Posterior vena cava (tissue), 2 donors: ENCODE results near the gene TPRG1. TPM values are rescaled to one million over a fixed set of nuclear protein-coding genes. Genes with fewer than 3 reads are reported as not detected.

Experiments
- DNase-seq: peaks from one replicate; pipeline ENCODE4 v3.0.0-alpha.2; 2020; ENCODE audit warnings: low spot score
- intact Hi-C, 2 donors: fragments of 100-400 bp; cut with DNase I; formaldehyde crosslinking; loops; one replicate each; pipeline versions ENCODE4 v1.14.1 to v1.14.2; 2022 to 2023
- long read RNA-seq, 2 donors: library from polyadenylated mRNA; unstranded; transcript quantifications; one replicate each; pipeline ENCODE4 v2.0.0, GENCODE V29; 2020 to 2021
- total RNA-seq, 2 donors: library from RNA; stranded (reverse); fragmentation: NEBNext Ultra II Directional; extraction: Animal tissue kit (Norgen Biotek cat#: 25700); gene quantifications; one replicate each; pipeline ENCODE4 v1.2.1, GENCODE V29; 2021
- donor health status: DM: yes; HTN: yes; CAD: no.
- donor health status: DM: yes; HTN: yes; CAD: no.

Gene TPRG1, protein sequence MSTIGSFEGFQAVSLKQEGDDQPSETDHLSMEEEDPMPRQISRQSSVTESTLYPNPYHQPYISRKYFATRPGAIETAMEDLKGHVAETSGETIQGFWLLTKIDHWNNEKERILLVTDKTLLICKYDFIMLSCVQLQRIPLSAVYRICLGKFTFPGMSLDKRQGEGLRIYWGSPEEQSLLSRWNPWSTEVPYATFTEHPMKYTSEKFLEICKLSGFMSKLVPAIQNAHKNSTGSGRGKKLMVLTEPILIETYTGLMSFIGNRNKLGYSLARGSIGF
- 10 to 100 TPM; 14.2 to 15.2 TPM for total RNA-seq
- long read RNA-seq, donor 1, partial matches to known transcripts: 0 of 7 reads
- long read RNA-seq, donor 1, other reads (novel, unspliced or antisense): 7 of 7 reads
- long read RNA-seq, donor 2, partial matches to known transcripts: 0 of 9 reads
- long read RNA-seq, donor 2, other reads (novel, unspliced or antisense): 9 of 9 reads

DNA sequence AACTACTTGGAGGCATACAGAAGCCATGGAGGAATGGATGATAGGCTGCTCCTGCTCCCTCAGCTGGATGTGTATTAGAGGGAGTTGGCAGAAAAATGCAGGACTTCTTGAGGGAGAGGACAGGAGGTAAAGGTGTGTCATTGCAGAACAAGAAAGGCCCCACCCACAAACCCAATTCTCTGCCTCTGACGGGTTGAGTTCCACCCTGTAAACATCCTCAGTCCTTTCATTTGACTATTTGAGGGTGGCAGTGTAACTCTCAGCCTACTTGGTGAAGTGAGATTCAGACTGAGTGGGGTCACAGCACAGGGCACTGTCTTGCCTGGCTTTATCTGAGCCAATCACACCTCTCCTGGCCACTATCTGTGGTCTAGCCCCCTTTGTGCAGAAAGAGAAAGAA is at the start of gene TPRG1:
TPRG1 (plus strand) TSS at position 265 of the 400 bp plus-strand sequence. CDS start 35,414 bp downstream, outside the sequence.
- no peak for DNase-seq
- intact Hi-C loops: no loop called here

DNA sequence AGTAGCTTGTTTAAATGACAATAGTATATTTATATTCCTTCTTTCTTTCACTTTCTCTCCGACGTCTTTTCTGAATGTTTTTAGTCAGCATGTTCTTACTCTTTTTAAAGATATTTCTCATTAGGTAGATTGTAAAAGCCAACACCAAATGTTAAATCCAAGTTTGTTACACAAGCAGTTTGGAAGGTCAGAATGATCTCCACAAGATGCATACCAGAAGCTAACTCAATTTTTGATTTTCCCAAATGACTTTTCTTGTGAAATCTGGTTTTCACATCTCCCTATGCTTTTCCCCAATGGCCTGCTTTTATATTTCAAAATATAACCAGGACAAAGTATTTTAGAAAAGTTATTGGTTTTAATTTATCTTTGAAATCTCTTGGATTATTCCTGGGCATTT is 49.7 kb upstream of the TPRG1 start:
- no peak for DNase-seq
- intact Hi-C loops: no loop called here

DNA sequence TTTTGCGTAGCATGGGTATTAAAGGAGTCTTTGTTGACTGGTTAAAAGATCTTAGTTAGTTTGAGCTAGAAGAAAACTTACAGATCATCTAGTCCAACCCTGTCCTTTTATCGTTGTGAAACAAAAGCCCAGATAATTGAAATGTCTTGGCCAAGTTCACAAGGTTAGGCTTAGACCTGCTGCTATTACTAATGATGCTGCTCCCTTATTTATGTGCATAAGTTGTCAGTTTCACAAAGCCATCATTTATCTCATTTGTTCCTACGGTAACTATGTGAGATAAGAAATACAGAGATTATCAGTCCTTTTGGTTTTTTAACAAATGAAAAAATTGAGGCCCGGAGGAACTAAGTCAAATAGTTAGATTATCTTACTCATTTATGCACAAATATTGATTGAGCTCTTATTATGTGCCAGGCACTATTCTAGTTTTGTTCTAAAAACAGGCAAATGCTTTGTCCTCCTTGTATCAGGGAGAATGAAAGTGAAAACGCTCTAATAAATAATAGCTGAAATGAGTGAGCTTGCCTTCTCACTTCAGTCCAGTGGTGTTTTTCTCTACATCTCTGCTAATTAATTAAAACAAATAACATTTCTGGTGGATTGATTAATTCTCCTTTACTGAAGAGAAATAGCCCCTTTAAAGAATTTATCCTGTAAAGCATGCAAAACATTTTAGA is 49.1 kb upstream of the TPRG1 start:
- intact Hi-C loops: no loop called here
- no peak for DNase-seq

DNA sequence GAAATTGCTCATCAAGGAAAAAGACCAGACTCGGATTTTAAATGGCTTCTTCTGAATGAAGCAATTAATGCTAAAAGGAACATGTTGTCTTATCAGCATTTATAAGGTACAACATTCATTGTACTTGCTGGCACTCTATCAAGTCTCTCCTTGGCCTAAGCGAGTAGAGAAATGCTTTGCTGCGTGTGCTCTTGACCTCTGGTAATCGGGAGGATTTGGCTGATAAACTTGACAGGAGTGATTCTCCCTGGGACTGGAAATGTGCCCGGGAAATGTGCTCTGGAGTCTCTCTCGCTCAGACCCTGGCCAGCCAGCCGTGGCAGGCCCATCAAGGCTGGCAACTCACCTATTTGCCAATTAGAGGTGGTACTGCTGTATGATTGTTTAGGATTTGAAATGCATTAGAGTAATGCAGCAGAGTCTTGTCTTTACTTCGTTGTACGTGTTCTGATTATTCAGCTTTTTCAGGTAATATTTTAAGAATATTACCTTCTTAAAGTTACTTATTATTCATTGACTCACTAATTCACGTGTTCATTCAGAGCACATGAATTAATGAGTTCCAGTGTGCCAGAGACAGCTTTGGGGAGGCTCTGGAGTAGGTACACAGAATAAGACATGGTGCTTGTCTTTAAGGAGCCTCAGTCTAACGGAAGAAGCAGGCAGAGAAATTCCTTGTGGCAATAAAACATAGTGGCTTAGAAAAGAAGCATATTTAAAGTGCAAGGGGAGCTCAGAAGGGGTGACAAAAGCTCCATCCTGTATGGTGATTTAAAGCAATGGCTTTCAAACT is 48.0 kb upstream of the TPRG1 start:
- intact Hi-C loops: no loop called here
- no peak for DNase-seq

DNA sequence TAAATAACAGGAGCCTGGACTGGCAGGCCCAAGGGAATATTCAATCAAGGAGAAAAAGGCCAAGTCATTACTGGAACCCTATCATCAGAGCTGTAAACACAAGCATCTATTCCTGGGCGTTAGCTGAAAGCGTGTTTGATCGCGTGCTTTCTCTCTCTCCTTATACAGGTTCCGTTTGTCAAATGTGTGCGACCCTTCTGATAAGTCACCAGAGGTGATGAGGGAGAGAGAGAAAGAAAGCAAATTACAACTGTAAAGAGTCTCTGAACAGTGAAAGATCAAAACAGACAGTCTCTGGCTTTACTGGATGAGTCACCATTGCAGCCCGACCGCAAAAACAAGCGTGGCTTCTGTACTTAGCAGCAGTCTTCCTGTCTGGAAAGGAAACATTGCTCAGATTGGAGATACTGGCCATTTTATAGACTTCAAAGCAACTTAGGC is 39.5 kb upstream of the TPRG1 start:
- intact Hi-C loops: no loop called here
- DNase-seq: peak; percentile 88

DNA sequence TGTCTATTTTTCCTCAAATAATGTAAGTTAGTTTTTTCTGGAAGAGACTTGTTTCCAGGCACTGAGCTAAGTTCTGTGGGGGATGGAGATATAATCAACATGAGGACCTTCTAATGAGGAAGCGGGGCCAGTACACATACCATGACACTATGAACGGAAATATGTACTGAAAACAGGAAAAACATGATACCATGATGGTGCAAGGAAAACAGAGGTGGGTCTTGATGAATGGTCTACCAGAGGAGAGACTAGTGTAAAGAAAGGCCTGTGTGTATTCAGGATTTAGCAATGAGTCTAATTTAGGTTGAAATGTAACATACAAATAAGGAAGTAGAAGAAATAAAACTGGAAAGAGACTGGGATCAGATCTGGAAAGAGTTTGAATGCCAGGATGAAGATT is 38.9 kb upstream of the TPRG1 start:
- intact Hi-C loops: no loop called here
- DNase-seq: no peak

DNA sequence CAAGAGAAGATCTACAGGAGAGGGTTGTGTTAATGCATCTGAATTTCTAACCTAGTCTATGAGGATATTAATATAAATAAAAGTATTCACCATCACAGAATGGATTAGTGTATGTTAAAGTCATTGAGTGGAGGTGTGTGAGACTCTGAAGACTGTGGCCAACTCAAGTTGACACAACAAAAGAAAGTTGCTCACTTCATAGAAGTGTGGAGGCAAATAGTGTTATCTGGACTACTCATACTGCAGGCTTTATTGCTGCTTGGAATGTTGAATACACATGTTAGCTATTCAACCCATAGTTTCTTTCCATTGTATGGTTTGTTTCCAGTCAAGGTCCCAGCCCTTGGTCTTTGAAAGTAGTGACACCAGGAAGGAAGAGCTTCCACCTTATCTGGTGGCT is 38.0 kb upstream of the TPRG1 start:
- intact Hi-C loops: no loop called here

DNA sequence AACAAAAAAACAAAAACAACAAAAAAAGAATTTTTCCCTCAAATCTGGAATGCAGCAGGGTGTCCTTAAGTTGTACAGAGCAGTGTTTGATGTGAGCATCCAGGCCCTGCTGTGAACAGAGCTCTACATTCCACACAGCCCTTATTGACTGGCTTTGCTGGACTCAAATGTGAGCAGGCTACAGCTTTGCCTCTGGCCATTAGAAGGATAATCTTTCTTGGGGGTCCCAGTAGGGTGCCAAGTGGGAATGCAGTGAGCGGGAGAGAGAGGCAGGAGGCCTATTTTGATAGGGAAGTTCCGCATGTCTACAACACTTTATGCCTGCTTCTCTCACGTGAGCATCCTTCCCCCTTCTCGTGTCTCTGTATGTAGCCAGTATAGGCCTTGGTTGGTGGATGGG is 34.4 kb upstream of the TPRG1 start:
- intact Hi-C loops: no loop called here
- DNase-seq: no peak

More for the DNA sequence above, 38.0 kb upstream of the TPRG1 start:
- DNase-seq: no peak

DNA sequence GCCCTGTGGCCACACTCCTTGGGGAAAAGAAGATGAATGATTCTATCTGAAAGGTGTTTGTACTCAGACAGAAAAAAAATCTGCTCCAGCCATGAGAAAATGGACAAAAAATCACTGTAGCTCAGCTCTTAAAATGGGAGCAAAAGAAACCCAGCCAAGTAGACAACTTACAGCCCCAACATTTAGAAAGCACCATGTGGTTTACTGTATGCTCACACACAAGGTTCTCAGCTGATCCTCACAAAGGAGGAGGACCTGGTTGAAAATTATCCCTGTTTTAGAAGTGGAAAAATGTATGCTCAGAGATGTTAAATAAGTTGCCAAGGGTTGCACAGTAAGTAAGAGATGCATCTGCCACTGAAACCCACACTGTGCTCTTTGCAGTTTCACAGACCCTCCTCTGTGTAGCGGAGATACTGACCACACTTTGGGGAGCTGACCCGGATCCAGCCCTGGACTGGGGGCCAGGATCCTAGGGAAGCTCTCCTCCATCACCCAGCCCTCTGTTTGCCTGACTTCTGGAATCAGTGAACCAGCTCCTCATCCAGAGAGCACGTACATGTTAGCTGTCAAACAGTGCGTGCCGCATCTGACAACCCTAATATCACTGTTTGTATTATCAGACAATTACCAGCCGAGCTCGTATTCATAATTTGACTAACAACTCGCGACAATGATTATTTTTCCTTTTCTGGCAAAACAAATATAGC is 32.7 kb upstream of the TPRG1 start:
- no peak for DNase-seq

DNA sequence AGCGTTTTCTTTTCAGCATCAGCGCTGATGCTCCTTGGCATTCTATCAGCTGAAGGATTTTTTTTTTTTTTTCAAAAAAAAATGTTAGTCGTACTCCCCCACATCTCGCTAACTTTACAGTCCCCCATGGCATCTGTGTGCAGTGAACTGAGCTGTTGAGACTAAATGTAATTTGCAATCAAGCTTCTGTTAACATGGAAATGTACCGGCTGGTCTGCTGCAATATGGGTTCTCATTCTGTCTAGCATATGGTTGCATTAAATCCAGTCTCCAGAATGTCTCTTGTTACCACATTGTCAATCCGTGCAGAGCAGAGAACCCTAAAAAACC is 32.2 kb upstream of the TPRG1 start:
- intact Hi-C loops: no loop called here
- no peak for DNase-seq

More for the DNA sequence above, 32.7 kb upstream of the TPRG1 start:
- intact Hi-C loops: no loop called here

DNA sequence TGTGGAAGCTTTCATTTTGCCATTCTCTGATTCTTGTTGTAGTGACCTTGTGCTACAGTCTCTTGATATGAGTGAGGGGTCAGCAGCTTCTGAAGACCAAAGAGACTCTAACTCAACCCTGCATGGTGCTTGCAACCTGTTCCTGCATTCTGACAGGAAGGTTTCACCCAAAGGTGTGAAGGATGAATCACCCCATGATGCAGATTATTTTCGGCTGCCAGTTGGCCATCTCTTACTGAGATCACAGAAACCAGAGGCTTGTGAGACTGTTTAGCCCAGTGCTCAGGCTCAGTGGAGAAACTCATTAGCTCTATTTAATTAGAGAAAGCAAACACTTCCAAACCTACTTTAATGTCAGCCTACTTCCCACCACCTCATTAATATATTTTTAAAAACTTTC is 29.2 kb upstream of the TPRG1 start:
- DNase-seq: no peak
- intact Hi-C loops: loop anchor here in 1 of 2 donors (10.0 kb wide), 2 partner anchors 178 to 1398 kb away; partner anchors contain the start of gene BCL6

DNA sequence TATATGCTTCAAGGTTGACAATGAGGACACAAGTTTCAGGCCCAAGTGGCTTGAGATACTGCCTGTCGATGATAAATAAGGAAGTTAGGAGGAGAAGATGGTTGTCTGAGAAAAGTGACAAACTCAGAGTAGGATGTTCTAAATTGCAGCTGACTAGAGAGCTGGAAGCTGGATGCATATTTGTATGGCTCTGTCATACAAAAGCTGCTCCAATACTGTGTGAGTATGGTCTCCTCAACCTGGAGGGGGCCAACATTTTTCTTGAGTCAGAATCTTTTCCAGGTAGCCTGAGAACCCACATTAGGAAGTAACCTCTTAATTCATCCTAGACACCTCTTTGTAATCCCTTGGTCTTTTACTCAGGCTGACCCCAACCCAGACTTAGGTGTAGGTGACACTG is 28.4 kb upstream of the TPRG1 start:
- intact Hi-C loops: loop anchor here in 1 of 2 donors (10.0 kb wide), 2 partner anchors 179 to 1399 kb away; partner anchors contain the start of gene BCL6
- no peak for DNase-seq

DNA sequence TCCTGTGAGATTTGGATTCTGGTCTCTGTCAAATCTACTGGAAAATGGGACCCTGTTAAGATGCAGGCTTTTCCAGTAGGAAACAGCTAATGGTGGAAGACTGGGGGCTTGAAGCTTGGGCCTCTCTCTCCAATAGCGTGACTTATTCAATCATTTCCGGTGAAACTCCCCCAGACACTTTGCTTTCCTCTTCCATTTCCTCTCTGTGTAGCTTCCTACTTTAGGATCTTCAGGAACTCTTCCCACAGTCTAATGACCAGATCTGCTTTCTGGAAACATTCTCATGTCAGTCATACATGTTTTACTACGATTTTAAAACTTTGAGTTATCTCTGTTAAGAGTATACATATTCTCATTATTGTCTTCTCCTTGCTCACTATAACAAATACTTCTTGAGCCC is 28.0 kb upstream of the TPRG1 start:
- DNase-seq: no peak
- intact Hi-C loops: loop anchor here in 1 of 2 donors (10.0 kb wide), 2 partner anchors 179 to 1399 kb away; partner anchors contain the start of gene BCL6

DNA sequence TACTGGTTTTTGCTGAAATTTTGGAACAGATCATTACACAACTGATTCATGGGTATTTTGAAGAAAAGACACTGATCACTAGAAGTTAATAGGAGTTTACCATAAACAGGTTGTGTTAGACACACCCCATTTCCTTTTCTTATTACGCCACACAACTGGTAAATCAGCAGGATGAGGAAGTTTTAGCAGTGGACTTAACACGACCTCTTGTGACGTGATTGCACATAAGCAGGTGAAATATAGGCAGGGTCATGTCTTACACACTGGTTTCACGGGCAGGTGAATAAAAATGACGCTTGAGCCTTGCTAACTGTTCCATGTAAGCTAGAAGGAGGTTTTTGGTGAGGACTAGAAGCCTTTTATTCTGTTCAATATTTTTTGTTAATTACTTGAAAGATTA is 27.1 kb upstream of the TPRG1 start:
- intact Hi-C loops: loop anchor here in 1 of 2 donors (10.0 kb wide), 2 partner anchors 180 to 1400 kb away; partner anchors contain the start of gene BCL6
- DNase-seq: no peak

DNA sequence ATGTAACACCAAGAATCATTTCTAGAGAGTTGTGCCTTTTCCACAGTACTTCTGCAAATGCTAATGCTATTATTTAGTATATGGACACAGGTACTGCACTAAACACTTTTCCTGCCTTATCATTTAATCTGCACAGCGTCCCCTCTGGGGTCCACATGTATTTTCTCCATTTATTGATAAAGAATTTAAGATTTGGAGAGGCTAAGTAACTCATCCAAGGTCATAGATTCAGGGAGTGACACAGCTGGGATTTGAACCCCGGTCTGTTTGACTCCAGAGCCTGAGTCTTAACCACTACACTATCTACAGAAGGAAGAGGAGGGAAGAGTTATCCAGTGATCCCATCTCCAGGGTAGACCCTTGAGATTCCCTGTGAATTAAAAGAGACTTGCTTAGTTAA is 24.9 kb upstream of the TPRG1 start:
- DNase-seq: no peak
- intact Hi-C loops: loop anchor here in 1 of 2 donors (10.0 kb wide), 2 partner anchors 182 to 1402 kb away; partner anchors contain the start of gene BCL6

DNA sequence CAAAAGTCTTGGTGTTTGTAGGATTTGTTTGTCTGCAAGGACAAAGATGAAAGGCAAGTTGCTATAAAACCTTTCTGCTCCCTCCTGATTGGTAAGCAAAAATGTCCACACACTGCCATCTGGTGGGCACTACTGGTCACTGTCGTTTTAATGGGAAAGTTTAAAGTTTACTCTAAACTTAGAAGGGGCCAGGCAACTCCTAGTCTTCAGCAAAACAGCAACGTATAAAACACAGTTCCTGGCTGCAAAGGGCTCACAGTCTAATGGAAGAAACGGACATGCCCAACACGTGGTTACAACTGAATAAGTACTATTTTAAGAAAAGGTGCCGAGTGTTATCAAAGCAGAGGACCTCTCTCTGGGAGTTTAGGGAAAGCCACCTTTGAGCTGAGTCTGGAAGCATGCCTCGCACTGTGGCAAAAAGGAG is 23.7 kb upstream of the TPRG1 start:
- no peak for DNase-seq
- intact Hi-C loops: loop anchor here in 1 of 2 donors (10.0 kb wide), 2 partner anchors 183 to 1403 kb away; partner anchors contain the start of gene BCL6

DNA sequence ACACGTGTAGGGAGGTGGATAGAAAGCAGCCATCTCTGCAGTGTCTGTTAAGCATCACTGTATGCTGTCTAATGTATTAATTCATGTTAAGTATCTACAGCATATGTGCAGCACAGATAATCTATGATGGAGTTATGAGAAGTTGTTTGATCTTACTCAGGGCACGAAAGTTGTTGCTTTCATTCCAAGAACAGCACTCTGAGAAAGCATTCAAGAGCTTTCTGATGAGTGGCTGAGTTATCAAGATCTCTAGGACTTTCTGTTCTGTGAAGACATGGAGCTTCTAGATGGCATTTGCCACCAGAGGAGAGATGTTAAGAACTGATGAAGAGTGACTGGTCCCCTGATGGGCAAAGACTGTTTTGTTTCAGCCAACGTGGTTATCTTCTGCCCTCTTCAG is 22.6 kb upstream of the TPRG1 start:
- DNase-seq: no peak
- intact Hi-C loops: loop anchor here in 1 of 2 donors (10.0 kb wide), 2 partner anchors 184 to 1404 kb away; partner anchors contain the start of gene BCL6

DNA sequence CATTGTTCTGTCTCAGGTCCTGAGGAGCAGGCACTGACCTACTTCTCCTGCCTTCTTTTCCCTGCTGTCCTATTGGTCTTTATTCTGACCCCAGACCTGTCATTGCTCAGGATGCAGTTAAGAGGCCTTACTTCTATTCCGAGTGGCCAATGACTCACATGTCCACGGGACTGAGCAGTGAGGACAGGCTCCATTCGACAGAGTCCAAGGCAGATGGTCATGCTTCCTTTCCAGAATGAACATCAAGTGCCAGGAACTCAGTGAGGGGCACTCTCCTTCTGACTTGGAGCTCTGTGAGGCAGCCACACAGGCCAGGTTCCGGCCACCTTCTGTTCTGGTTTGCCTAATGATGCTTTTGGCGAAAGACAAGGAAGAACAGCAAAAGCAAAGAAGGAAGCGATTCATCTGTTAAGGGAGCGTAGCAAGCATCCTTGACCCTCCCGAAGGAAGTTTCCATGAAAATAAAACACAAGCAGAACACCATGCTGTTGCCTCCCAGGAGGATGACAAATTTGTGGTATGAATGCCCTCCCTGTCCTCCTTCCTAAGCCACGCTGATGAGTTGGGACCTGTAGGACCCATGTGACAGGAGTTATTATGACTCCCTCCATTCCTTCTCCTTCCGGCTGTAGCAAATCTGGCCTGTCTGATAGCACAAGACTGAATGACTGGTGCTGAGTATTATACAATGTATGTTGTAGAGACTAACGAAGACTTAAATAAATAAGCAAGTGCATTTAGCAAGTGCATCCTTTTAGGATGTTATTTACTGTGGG is 14.4 kb upstream of the TPRG1 start:
- DNase-seq: no peak
- intact Hi-C loops: no loop called here
